Mesothelial cell of epicardium (in vitro differentiated cells): ENCODE data around the gene CENPP. TPM values are rescaled to one million over a fixed set of nuclear protein-coding genes. Genes with fewer than 3 reads are reported as not detected.

Experiments used
- DNase-seq, 2 experiments: peaks; one replicate each; pipeline ENCODE4 v3.0.0; 2021; ENCODE audit warnings: low spot score in 2 of 2; ENCODE audit not compliant: unreplicated experiment in 2 of 2
- H3K27ac Mint-ChIP-seq: 2 replicates; pipeline ENCODE4 v1.8.0; 2021; ENCODE audit warnings: mixed read lengths
- H3K27me3 Mint-ChIP-seq: 2 replicates; pipeline ENCODE4 v1.8.0; 2021; ENCODE audit warnings: low read depth, mixed read lengths
- H3K36me3 Mint-ChIP-seq: 2 replicates; pipeline ENCODE4 v1.8.0; 2021; ENCODE audit warnings: mixed read lengths
- H3K4me1 Mint-ChIP-seq: 2 replicates; pipeline ENCODE4 v1.8.0; 2021; ENCODE audit warnings: mixed read lengths
- H3K4me3 Mint-ChIP-seq: 2 replicates; pipeline ENCODE4 v1.8.0; 2021; ENCODE audit warnings: mild to moderate bottlenecking, moderate library complexity, mixed read lengths
- H3K9me3 Mint-ChIP-seq: 2 replicates; pipeline ENCODE4 v1.8.0; 2021; ENCODE audit warnings: mixed read lengths
- total RNA-seq: library from RNA; stranded (reverse); gene quantifications from 3 replicates; pipeline ENCODE4 v1.2.1, GENCODE V29; 2021
- TF ChIP-seq, protein P1 (sequence below): fragments of 200-600 bp; sonication (generic); IDR thresholded peaks from one replicate; pipeline ENCODE4 v1.5.0; 2021; ENCODE audit warnings: antibody characterized with exemption; ENCODE audit not compliant: unreplicated experiment

The CENPP gene
- total RNA-seq, 1 donor from 2014 or later = 7.8 TPM

DNA sequence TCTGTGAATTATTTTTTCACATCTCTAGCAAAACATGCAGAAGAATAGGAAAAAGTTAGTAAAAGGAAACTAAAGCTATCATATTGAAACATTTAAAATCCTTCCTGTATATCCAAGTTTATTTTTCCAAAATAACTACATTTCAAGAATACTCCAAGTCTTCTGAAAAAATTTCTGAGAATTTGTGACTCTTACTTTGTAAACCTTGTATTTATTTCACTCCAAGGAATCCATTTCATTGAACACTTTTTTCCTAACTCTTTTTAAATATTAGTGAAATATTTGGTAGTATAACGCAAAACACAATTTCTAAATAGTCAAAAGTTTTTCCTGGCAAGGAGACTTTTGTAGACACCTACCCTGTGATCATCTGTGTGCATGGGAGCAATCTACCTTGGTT, 190.8 kb downstream of the CENPP start:
- Mint-ChIP-seq H3K27ac (no peak overlapping the region), H3K4me1 (peaks cover 6% of the 10 kb centered on the region), H3K4me3 (no peak overlapping the region), H3K9me3 (peaks cover 4% of the 10 kb centered on the region), H3K27me3 (peaks cover 2% of the 10 kb centered on the region), H3K36me3 (no peaks in the 10 kb centered on the region)
- DNase-seq = no peak
- TF ChIP-seq, protein P1, sequence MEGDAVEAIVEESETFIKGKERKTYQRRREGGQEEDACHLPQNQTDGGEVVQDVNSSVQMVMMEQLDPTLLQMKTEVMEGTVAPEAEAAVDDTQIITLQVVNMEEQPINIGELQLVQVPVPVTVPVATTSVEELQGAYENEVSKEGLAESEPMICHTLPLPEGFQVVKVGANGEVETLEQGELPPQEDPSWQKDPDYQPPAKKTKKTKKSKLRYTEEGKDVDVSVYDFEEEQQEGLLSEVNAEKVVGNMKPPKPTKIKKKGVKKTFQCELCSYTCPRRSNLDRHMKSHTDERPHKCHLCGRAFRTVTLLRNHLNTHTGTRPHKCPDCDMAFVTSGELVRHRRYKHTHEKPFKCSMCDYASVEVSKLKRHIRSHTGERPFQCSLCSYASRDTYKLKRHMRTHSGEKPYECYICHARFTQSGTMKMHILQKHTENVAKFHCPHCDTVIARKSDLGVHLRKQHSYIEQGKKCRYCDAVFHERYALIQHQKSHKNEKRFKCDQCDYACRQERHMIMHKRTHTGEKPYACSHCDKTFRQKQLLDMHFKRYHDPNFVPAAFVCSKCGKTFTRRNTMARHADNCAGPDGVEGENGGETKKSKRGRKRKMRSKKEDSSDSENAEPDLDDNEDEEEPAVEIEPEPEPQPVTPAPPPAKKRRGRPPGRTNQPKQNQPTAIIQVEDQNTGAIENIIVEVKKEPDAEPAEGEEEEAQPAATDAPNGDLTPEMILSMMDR = no peak

GRCh38 chr9:92517046-92517445, 191.3 kb downstream of the CENPP start:
- DNase-seq = no peak
- Mint-ChIP-seq H3K36me3 (no peaks in the 10 kb centered on the region), H3K27me3 (peaks cover 2% of the 10 kb centered on the region), H3K27ac (peak overlapping the region; percentile 35), H3K4me1 (peaks cover 6% of the 10 kb centered on the region), H3K4me3 (no peak overlapping the region), H3K9me3 (peaks cover 3% of the 10 kb centered on the region)
- TF ChIP-seq, protein P1 = no peak

- Mint-ChIP-seq H3K4me1 (peaks cover 1% of the 10 kb centered on the region), H3K27me3 (peaks cover 2% of the 10 kb centered on the region), H3K9me3 (peaks cover 3% of the 10 kb centered on the region), H3K36me3 (no peaks in the 10 kb centered on the region), H3K27ac (no peak overlapping the region), H3K4me3 (no peak overlapping the region)
- TF ChIP-seq, protein P1 = no peak
- no peak for DNase-seq
Observed at GRCh38 chr9:92518199-92518598, 192.4 kb downstream of the CENPP start.

DNA sequence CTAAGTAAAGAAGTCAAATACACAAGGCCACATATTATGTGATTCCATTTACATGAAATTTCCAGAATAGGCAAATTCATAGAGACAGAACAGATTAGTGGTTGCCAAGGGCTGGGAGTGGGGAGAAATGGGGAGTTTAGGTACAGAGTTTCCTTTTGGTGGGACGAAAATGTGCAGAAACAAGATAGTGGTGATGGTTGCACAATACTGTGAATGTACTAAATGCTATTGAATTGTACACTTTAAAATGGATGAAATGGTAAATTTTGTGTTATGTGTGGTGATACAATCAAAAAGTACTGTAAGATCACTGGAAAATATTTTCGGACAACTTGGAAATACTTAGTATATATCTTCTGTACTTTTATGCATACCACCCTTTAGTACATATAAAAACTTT, 195.1 kb downstream of the CENPP start:
- peaks cover 3% of the 10 kb centered on the region for H3K9me3 Mint-ChIP-seq
- H3K27ac Mint-ChIP-seq = no peak overlapping the region
- no peaks in the 10 kb centered on the region for H3K36me3 Mint-ChIP-seq
- H3K27me3 Mint-ChIP-seq = peaks cover 2% of the 10 kb centered on the region
- DNase-seq = no peak
- H3K4me3 Mint-ChIP-seq = no peak overlapping the region
- TF ChIP-seq, protein P1 = no peak
- H3K4me1 Mint-ChIP-seq = peaks cover 15% of the 10 kb centered on the region

- H3K27ac Mint-ChIP-seq = no peak overlapping the region
- H3K36me3 Mint-ChIP-seq = no peaks in the 10 kb centered on the region
- DNase-seq = no peak
- H3K4me1 Mint-ChIP-seq = peaks cover 15% of the 10 kb centered on the region
- H3K27me3 Mint-ChIP-seq = peaks cover 2% of the 10 kb centered on the region
- H3K9me3 Mint-ChIP-seq = peaks cover 3% of the 10 kb centered on the region
- TF ChIP-seq, protein P1 = no peak
- no peak overlapping the region for H3K4me3 Mint-ChIP-seq
Observed at GRCh38 chr9:92522983-92523970, 197.5 kb downstream of the CENPP start.
